A673 (cell line): Measurements from ENCODE around the gene MLC1. TPM values are rescaled to one million over a fixed set of nuclear protein-coding genes. Genes with fewer than 3 reads are reported as not detected.

Experiments used
- BruUV-seq: library from RNA; stranded (reverse); fragments of 400-500 nt; replicated peaks from 2 replicates; lab custom pipeline; 2021; lab: Mats Ljungman, UMichigan
- CTCF ChIA-PET: fragments of 300-600 bp; sonication (Branson Sonifier 250); formaldehyde crosslinking; loops from one replicate; lab custom pipeline; 2022; ENCODE audit warnings: antibody characterized with exemption; lab: Charles Lee
- POLR2A ChIA-PET: fragments of 300-600 bp; sonication (Branson Sonifier 250); formaldehyde crosslinking; loops from one replicate; lab custom pipeline; 2022; ENCODE audit warnings: antibody characterized with exemption; ENCODE audit not compliant: low non-redundant PET; lab: Charles Lee
- DNase-seq: peaks from one replicate; pipeline ENCODE4 v3.0.0-alpha.2; 2015; ENCODE audit warnings: low spot score
- H3K27ac ChIP-seq: fragments of 200-600 bp; sonication (generic); 2 replicates; pipeline ENCODE4 v1.5.1; 2016; ENCODE audit warnings: mixed run types, low read depth, mild to moderate bottlenecking, mixed read lengths, antibody characterized with exemption, low read length; ENCODE audit not compliant: poor library complexity, severe bottlenecking
- H3K27me3 ChIP-seq: fragments of 200-600 bp; sonication (generic); replicated peaks from 2 replicates; pipeline ENCODE4 v1.6.1; 2017; ENCODE audit warnings: mixed run types, low read depth, mild to moderate bottlenecking, mixed read lengths, antibody characterized with exemption, low read length; ENCODE audit not compliant: insufficient read depth, poor library complexity
- H3K36me3 ChIP-seq: fragments of 200-600 bp; sonication (generic); 2 replicates; pipeline ENCODE4 v1.6.1; 2016; ENCODE audit warnings: mixed run types, mild to moderate bottlenecking, mixed read lengths, antibody characterized with exemption, low read length; ENCODE audit not compliant: insufficient read depth, poor library complexity, severe bottlenecking
- H3K4me1 ChIP-seq: fragments of 200-600 bp; sonication (generic); 2 replicates; pipeline ENCODE4 v1.6.1; 2017; ENCODE audit warnings: mixed run types, mild to moderate bottlenecking, mixed read lengths, antibody characterized with exemption, low read length; ENCODE audit not compliant: insufficient read depth, poor library complexity, severe bottlenecking
- H3K4me3 ChIP-seq: fragments of 200-600 bp; sonication (generic); 2 replicates; pipeline ENCODE4 v1.5.1; 2016; ENCODE audit warnings: low read depth, mixed run types, mild to moderate bottlenecking, mixed read lengths, low read length; ENCODE audit not compliant: poor library complexity, severe bottlenecking
- H3K9me3 ChIP-seq: fragments of 200-600 bp; sonication (generic); 2 replicates; pipeline ENCODE4 v1.6.1; 2016; ENCODE audit warnings: mixed run types, low read depth, mild to moderate bottlenecking, mixed read lengths, antibody characterized with exemption, low read length; ENCODE audit not compliant: poor library complexity, severe bottlenecking
- CTCF ChIP-seq: fragments of 300-800, 200-600 bp; sonication (generic); conservative IDR thresholded peaks from 2 replicates; pipeline ENCODE4 v1.5.1; 2017; ENCODE audit warnings: low read depth, mild to moderate bottlenecking, antibody characterized with exemption, low read length, moderate library complexity, mixed read lengths
- EZH2 ChIP-seq: fragments of 200-600 bp; sonication (generic); IDR thresholded peaks from 2 replicates; pipeline ENCODE4 v1.6.1; 2017; ENCODE audit warnings: borderline replicate concordance, low read depth, mild to moderate bottlenecking, mixed read lengths, antibody characterized with exemption, low read length; ENCODE audit not compliant: poor library complexity, severe bottlenecking
- intact Hi-C: fragments of 100-400 bp; cut with micrococcal nuclease; formaldehyde crosslinking; loops from one replicate; pipeline ENCODE4 v1.10.0; 2022; ENCODE audit not compliant: unreplicated experiment
- total RNA-seq: library from RNA; stranded (reverse); gene quantifications from 2 replicates; pipeline ENCODE4 v1.2.3, GENCODE V29; 2021

The MLC1 gene
- total RNA-seq, 1 experiment from 2014 or later = 0.75 TPM

GRCh38 chr22:50076646-50077535 lies 8.3 kb downstream of the MLC1 start:
- Histone ChIP-seq H3K9me3 (no peaks in the 10 kb centered on the region), H3K27me3 (no peaks in the 10 kb centered on the region), H3K4me3 (no peak overlapping the region), H3K4me1 (no peaks in the 10 kb centered on the region), H3K27ac (no peak overlapping the region), H3K36me3 (no peaks in the 10 kb centered on the region)
- POLR2A ChIA-PET = no interaction called here
- CTCF ChIA-PET = no interaction called here
- no peak for TF ChIP-seq CTCF
- TF ChIP-seq EZH2 = no peak
- no peak for DNase-seq
- BruUV-seq = no TSS peak
- intact Hi-C loops = no loop called here

- H3K36me3 ChIP-seq = no peaks in the 10 kb centered on the region
- ChIA-PET POLR2A (interaction anchor here (0.5 kb wide), 1 partner anchor 10 kb away, joined by 3 read pairs; no protein-coding TSS in a partner anchor), CTCF (no interaction called here)
- intact Hi-C loops = no loop called here
- TF ChIP-seq EZH2 (no peak), CTCF (no peak)
- no peak overlapping the region for H3K27ac ChIP-seq
- H3K9me3 ChIP-seq = no peaks in the 10 kb centered on the region
- no peak overlapping the region for H3K4me3 ChIP-seq
- DNase-seq = no peak
- no TSS peak for BruUV-seq
- H3K27me3 ChIP-seq = no peaks in the 10 kb centered on the region
- no peaks in the 10 kb centered on the region for H3K4me1 ChIP-seq
These were observed 10.4 kb downstream of the MLC1 start for GRCh38 chr22:50074551-50075530.

DNA sequence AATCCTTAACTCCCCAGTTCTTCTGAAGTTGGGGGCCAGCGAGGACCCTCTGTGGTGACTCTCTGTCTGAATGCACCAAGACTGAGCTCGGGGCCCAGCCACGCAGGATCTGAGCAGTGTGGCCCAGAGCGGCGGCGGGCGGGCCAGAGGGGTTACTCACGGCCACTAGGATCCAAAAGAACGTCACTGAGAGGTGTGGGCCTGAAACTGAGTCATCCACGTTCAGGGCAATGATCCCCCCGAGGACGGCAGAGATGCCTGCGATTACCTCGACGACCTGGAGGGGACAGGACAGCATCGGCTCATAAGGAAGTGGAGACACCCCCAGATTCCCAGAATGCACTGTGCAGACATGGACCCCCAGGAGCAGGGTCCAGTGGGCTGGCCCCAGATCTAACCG lies 11.2 kb downstream of the MLC1 start:
- no peak overlapping the region for H3K27ac ChIP-seq
- ChIA-PET CTCF (no interaction called here), POLR2A (interaction anchor here (0.5 kb wide), 1 partner anchor 9 kb away, joined by 3 read pairs; no protein-coding TSS in a partner anchor)
- H3K27me3 ChIP-seq = no peaks in the 10 kb centered on the region
- no peak for DNase-seq
- no TSS peak for BruUV-seq
- no peaks in the 10 kb centered on the region for H3K9me3 ChIP-seq
- H3K36me3 ChIP-seq = no peaks in the 10 kb centered on the region
- no peaks in the 10 kb centered on the region for H3K4me1 ChIP-seq
- TF ChIP-seq EZH2 (no peak), CTCF (no peak)
- intact Hi-C loops = no loop called here
- H3K4me3 ChIP-seq = no peak overlapping the region
